ENCODE data around the gene MIEF2.
"Not testable (repeated sequence)": the region's sequence is repeated elsewhere in the genome, so short reads cannot be mapped to it uniquely, and the experiment has no call there.

Gene MIEF2

GRCh38 chr17:18260332-18261145 lies at the start of gene MIEF2:
MIEF2 (plus strand) TSS chr17:18260662; CDS start chr17:18262721, 2,059 bp downstream.
- peak; percentile 95 for DNase-seq (ENCODE audit: low spot score)

GRCh38 chr17:18213666-18214270 lies 46.7 kb upstream of the MIEF2 start:
- DNase-seq (ENCODE audit: low spot score), result no peak

GRCh38 chr17:18216906-18217305 lies 43.6 kb upstream of the MIEF2 start:
- not testable (repeated sequence) for DNase-seq (ENCODE audit: low spot score)

- no peak for DNase-seq (ENCODE audit: low spot score)
Observed at GRCh38 chr17:18217412-18218015, 42.9 kb upstream of the MIEF2 start.

GRCh38 chr17:18218756-18219415 lies 41.6 kb upstream of the MIEF2 start:
- DNase-seq (ENCODE audit: low spot score), result no peak

- DNase-seq (ENCODE audit: low spot score), result no peak
Observed at GRCh38 chr17:18224053-18224386, 36.4 kb upstream of the MIEF2 start.

GRCh38 chr17:18224387-18225120 lies 35.9 kb upstream of the MIEF2 start:
- no peak for DNase-seq (ENCODE audit: low spot score)

GRCh38 chr17:18225121-18225641 lies 35.3 kb upstream of the MIEF2 start, which contains the start of gene LLGL1:
LLGL1 (plus strand) TSS chr17:18225635; CDS start chr17:18225683, 48 bp downstream.
- DNase-seq (ENCODE audit: low spot score), result peak; percentile 94

- no peak for DNase-seq (ENCODE audit: low spot score)
Observed at GRCh38 chr17:18225642-18226283, 34.7 kb upstream of the MIEF2 start.

- DNase-seq (ENCODE audit: low spot score), result no peak
Observed at GRCh38 chr17:18226284-18226945, 34.0 kb upstream of the MIEF2 start.

GRCh38 chr17:18227635-18228034 lies 32.8 kb upstream of the MIEF2 start:
- no peak for DNase-seq (ENCODE audit: low spot score)

GRCh38 chr17:18228176-18228682 lies 32.2 kb upstream of the MIEF2 start:
- no peak for DNase-seq (ENCODE audit: low spot score)

GRCh38 chr17:18229254-18229653 lies 31.2 kb upstream of the MIEF2 start:
- DNase-seq (ENCODE audit: low spot score), result no peak

GRCh38 chr17:18229771-18230170 lies 30.7 kb upstream of the MIEF2 start:
- DNase-seq (ENCODE audit: low spot score), result no peak

- peak; percentile 84 for DNase-seq (ENCODE audit: low spot score)
Observed at GRCh38 chr17:18230288-18231141, 29.9 kb upstream of the MIEF2 start.

GRCh38 chr17:18231164-18231563 lies 29.3 kb upstream of the MIEF2 start:
- no peak for DNase-seq (ENCODE audit: low spot score)

- DNase-seq (ENCODE audit: low spot score), result no peak
Observed at GRCh38 chr17:18233803-18234518, 26.5 kb upstream of the MIEF2 start.

- DNase-seq (ENCODE audit: low spot score), result no peak
Observed at GRCh38 chr17:18234853-18235380, 25.5 kb upstream of the MIEF2 start.

All from putamen (tissue), 1 donor.